ENCODE results near the gene MARCHF5.
"Not testable (repeated sequence)": the region's sequence is repeated elsewhere in the genome, so short reads cannot be mapped to it uniquely, and the experiment has no call there.

The MARCHF5 gene

GRCh38 chr10:92393173-92393572 lies 102.2 kb downstream of the MARCHF5 start:
- not testable (repeated sequence) for DNase-seq

GRCh38 chr10:92395271-92395670 lies 104.3 kb downstream of the MARCHF5 start:
- DNase-seq: no peak

- not testable (repeated sequence) for DNase-seq
Observed at GRCh38 chr10:92402234-92402633, 111.3 kb downstream of the MARCHF5 start.

All from midbrain (tissue), 1 donor.